OCI-LY3 (cell line): ENCODE measurements around the gene OR2T5.
A peak's percentile ranks its signal among the peaks of the same experiment; 100 is the strongest.
"Not testable (repeated sequence)": the region's sequence is repeated elsewhere in the genome, so short reads cannot be mapped to it uniquely, and the experiment has no call there.

Experiments used
- H2AFZ ChIP-seq: fragments of 200-600, 300-600 bp; shearing (Covaris generic); 2 replicates; pipeline ENCODE4 v1.6.0; 2014; ENCODE audit warnings: antibody characterized with exemption, low read depth, low read length
- H3K27ac ChIP-seq: fragments of 200-600, 300-600 bp; sonication (generic); 2 replicates; pipeline ENCODE4 v1.5.1; 2014; ENCODE audit warnings: mild to moderate bottlenecking, low read length, moderate library complexity, mixed read lengths
- H3K27me3 ChIP-seq: fragments of 200-600, 300-600 bp; sonication (generic); 2 replicates; pipeline ENCODE4 v1.6.1; 2014; ENCODE audit warnings: low read depth, low read length, mixed read lengths
- H3K36me3 ChIP-seq: fragments of 200-600, 300-600 bp; sonication (generic); replicated peaks from 2 replicates; pipeline ENCODE3; 2014; ENCODE audit warnings: low read depth, low read length, mixed read lengths
- H3K4me1 ChIP-seq: fragments of 300-600, 200-600 bp; sonication (generic); 2 replicates; pipeline ENCODE4 v1.6.1; 2014; ENCODE audit warnings: low read length, mixed read lengths
- H3K4me2 ChIP-seq: fragments of 200-600, 300-600 bp; sonication (generic); 2 replicates; pipeline ENCODE4 v1.6.1; 2014; ENCODE audit warnings: low read length, mixed read lengths
- H3K4me3 ChIP-seq: fragments of 300-600, 200-600 bp; sonication (generic); 2 replicates; pipeline ENCODE4 v1.5.1; 2014; ENCODE audit warnings: antibody characterized with exemption, mild to moderate bottlenecking, low read length, moderate library complexity
- H3K79me2 ChIP-seq: fragments of 300-600, 200-600 bp; shearing (Covaris generic); 2 replicates; pipeline ENCODE4 v1.6.1; 2014; ENCODE audit warnings: mild to moderate bottlenecking, low read length, mixed read lengths
- H3K9ac ChIP-seq: fragments of 300-600, 200-600 bp; shearing (Covaris generic); 2 replicates; pipeline ENCODE4 v1.6.0; 2014; ENCODE audit warnings: mild to moderate bottlenecking, low read length, moderate library complexity
- H3K9me3 ChIP-seq: fragments of 200-600, 300-600 bp; shearing (Covaris generic); 2 replicates; pipeline ENCODE4 v1.6.1; 2014; ENCODE audit warnings: low read length, mixed read lengths; ENCODE audit not compliant: insufficient read depth
- H4K20me1 ChIP-seq: fragments of 200-600, 300-600 bp; sonication (generic); 2 replicates; pipeline ENCODE4 v1.6.1; 2016; ENCODE audit warnings: low read length, mixed read lengths; ENCODE audit not compliant: insufficient read depth

OR2T5 gene, protein sequence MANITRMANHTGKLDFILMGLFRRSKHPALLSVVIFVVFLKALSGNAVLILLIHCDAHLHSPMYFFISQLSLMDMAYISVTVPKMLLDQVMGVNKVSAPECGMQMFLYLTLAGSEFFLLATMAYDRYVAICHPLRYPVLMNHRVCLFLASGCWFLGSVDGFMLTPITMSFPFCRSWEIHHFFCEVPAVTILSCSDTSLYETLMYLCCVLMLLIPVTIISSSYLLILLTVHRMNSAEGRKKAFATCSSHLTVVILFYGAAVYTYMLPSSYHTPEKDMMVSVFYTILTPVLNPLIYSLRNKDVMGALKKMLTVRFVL

DNA sequence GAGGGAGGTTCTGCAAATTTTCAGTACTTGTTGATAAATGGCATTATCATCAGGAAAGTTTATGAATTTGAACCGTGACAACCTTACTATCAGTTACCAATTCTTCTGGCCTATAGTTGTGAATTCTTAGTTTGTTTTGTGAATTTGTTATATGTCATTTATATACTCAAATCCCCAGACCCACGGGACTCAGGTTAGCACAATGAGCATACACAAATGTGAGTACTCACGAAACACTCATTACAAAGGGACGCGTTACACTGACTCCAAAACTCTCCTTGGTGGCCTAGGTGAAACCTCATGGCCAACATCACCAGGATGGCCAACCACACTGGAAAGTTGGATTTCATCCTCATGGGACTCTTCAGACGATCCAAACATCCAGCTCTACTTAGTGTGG lies at the start of gene OR2T5:
OR2T5 (plus strand) TSS at position 301 of the 400 bp plus-strand sequence; CDS start at position 301, 0 bp downstream.
- not testable (repeated sequence) for H3K4me1 ChIP-seq, H3K27me3 ChIP-seq, H3K4me3 ChIP-seq, H3K27ac ChIP-seq, H3K36me3 ChIP-seq, H4K20me1 ChIP-seq, H3K9me3 ChIP-seq, H3K4me2 ChIP-seq, H3K9ac ChIP-seq, H3K79me2 ChIP-seq, H2AFZ ChIP-seq

DNA sequence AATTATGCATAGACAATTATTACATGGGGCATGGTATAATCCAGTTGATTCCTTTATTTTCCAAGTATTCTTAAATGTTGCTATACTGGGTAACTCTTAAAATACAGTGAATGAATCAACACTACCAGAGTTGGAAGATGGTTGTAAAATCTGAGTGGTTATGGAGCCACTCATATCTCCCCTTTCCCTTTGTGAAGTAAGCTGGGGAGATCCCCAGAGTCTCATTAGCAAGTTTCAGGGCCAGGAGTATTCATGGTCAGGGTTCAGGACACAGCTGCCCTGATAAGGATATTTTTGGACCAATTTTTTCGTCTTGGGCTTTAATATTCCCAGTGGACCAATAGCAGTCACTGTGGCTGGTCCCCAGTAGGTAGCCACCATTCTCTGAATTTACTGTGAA lies 49.7 kb upstream of the OR2T5 start:
- not testable (repeated sequence) for H3K4me3 ChIP-seq, H2AFZ ChIP-seq, H3K27me3 ChIP-seq, H3K4me2 ChIP-seq, H4K20me1 ChIP-seq, H3K79me2 ChIP-seq, H3K36me3 ChIP-seq, H3K9ac ChIP-seq, H3K27ac ChIP-seq, H3K9me3 ChIP-seq
- H3K4me1 ChIP-seq, result peaks cover 18% of the 10 kb centered on the region

DNA sequence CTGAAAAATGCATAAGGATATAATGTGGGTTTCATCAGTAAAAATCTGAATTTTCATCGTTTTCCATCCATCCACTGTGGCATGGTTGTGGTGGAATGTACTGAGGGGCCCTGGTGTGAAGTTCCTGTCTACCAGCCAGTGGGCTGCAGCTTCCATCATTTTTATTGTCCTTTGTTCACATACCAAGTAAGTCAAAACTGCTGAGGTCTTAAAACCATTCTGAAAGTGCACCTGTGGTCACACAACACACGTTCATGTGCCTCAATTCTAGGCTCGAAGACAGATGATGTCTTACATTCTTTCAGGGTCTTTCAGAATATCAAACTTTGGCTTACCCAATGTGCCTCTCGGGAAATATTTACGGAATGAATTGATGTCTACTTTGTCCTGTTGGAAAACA lies 49.1 kb upstream of the OR2T5 start:
- not testable (repeated sequence) for H3K9me3 ChIP-seq, H3K27ac ChIP-seq, H3K79me2 ChIP-seq, H4K20me1 ChIP-seq, H2AFZ ChIP-seq, H3K27me3 ChIP-seq, H3K36me3 ChIP-seq, H3K4me2 ChIP-seq, H3K9ac ChIP-seq, H3K4me3 ChIP-seq
- H3K4me1 ChIP-seq, result peaks cover 18% of the 10 kb centered on the region

DNA sequence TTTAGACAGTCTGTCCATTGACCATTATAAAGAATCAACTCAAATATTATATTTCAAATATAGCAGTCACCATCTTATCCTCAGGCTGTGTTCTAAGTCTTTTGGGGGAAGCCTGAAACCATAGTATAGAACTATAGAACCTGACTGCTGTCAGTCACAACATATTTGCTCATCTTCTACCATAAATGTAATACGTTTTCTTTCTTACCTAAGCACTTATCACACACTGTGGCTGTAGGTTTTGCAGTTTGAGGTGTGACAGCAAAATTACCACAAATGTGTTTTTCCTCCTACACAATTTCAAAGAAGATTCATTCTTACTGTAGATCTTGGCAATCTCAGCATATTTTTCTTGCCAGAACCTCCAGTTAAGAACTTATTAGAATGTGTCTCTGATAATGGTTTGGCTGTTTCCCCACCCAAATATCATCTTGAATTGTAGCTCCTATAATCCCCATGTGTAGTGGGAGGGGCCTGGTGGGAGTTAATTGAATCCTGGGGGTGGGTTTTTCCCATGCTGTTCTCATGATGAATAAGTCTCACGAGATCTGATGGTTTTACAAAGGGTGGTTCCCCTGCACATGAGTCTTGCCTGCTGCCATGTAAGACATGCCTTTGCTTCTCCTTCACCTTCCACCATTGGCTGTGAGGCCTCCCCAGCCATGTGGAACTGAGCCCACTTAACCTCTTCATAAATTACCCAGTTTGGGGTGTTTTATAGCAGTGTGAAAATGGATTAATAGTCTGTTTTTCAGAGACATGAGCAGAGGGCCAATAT lies 45.7 kb upstream of the OR2T5 start:
- not testable (repeated sequence) for H3K36me3 ChIP-seq, H3K27ac ChIP-seq, H3K79me2 ChIP-seq, H3K9ac ChIP-seq, H3K4me2 ChIP-seq, H4K20me1 ChIP-seq, H3K4me3 ChIP-seq, H2AFZ ChIP-seq, H3K9me3 ChIP-seq, H3K27me3 ChIP-seq
- H3K4me1 ChIP-seq, result peaks cover 16% of the 10 kb centered on the region

DNA sequence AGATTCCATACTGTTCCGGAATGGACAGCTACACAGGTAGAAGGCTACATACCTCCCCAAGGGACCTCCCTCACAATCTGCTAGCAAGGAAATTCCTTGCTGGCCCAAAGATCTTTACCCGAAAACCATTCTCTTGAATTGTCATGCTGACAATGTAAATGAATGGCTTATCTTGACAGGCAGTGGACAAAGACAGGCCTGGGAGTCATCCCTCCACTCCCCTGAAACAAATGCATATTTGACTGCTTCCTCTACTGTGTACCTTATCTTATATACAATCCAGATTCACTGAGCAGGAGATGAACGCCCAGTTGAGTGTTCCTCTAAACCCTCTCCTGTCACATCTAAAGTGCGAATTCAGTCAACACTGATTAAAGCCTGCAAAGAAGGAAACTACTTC lies 43.8 kb upstream of the OR2T5 start:
- not testable (repeated sequence) for H3K9me3 ChIP-seq, H3K4me1 ChIP-seq, H3K27ac ChIP-seq, H3K4me2 ChIP-seq, H3K27me3 ChIP-seq, H3K79me2 ChIP-seq, H2AFZ ChIP-seq, H3K4me3 ChIP-seq, H4K20me1 ChIP-seq, H3K36me3 ChIP-seq, H3K9ac ChIP-seq

DNA sequence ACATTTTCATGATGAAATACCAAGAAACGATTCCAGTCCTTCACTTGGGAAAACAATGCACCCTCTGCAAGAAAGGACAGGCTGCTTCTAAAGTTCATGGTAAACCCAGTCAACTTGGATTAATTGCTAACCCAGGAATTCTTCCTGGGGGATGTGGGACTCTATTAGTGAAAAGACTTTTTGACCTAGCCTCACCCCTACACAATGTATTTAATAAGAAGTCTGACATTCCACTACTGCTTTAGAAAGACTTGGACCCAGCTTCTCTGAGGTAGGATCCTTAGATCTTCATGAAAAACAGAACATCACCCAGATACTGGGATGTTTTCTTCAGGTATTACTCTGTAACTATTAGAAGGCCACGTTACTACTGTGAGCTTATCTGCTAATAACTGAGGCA lies 43.0 kb upstream of the OR2T5 start, which contains the start of gene OR2T2:
OR2T2 (plus strand) TSS at position 239 of the 400 bp plus-strand sequence. CDS start 7,161 bp downstream, outside the sequence.
- H3K27ac ChIP-seq, H3K9me3 ChIP-seq, H2AFZ ChIP-seq, H3K79me2 ChIP-seq, H4K20me1 ChIP-seq, H3K36me3 ChIP-seq, H3K4me3 ChIP-seq, H3K9ac ChIP-seq, H3K27me3 ChIP-seq, H3K4me2 ChIP-seq: not testable (repeated sequence)
- peaks cover 15% of the 10 kb centered on the region for H3K4me1 ChIP-seq

DNA sequence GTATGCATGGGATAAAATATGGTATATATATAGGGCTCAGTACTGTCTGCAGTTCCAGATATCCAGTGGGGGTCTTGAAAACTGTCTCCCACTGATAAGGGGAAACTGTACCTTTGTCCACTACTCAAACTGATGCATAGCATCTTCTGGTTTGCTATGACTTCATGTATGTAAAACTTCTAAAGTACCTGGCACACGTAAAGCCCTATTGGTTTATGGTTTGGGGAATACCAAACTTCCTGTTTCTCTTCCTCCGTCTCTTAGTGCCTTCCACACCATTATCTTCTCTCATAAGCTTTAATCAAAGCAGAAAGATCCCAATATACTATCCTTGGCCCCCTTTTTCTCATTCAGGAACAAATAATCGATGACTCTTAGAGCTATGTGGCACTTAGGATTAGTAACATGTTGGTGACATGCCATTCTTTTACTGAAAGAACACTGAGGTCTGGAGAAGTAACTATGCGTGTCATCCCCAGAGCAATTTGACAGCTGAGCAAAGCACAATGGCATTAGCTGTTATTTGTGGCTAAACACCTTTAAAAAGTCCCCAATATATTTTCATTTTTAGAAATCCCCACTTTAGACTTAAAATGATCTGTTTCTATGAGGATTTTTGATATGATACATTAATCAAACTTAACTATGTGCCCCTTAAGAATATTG lies 39.8 kb upstream of the OR2T5 start:
- H3K27me3 ChIP-seq, H3K36me3 ChIP-seq, H3K27ac ChIP-seq, H3K9me3 ChIP-seq, H3K4me3 ChIP-seq, H3K79me2 ChIP-seq, H2AFZ ChIP-seq, H4K20me1 ChIP-seq, H3K9ac ChIP-seq: not testable (repeated sequence)
- Histone ChIP-seq H3K4me2 (peak overlapping the region; percentile 26; the same call in 1 of the 2 replicates), H3K4me1 (peaks cover 15% of the 10 kb centered on the region)

DNA sequence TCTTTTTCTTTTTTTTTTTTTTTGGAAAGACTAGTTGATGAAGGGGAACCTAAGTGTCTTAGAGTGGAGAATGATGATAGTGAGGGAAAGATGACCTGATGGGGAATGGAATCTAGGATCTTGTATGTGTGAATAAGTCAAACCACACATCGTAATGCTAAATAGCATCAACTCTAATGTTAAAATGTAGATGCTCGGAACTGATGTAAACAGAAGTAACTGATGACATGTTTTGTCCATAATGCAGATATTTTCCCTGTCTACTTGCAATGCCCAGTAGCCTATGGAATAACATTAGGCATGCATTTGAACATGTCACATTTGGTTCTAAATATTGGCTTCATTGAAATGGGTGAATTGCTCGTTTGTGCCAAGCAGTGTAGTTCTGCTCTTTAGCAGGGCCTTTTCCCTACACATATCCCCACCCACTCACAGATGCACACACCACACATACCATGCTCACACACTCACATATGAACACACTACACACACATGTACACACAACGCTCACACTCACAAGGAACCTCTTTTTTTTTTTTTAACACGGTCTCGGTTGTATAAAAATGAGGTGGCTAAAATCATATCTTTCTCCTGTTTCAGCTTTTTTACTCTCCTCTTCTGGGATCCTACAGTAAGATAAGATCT lies 38.4 kb upstream of the OR2T5 start:
- H2AFZ ChIP-seq, H4K20me1 ChIP-seq, H3K9ac ChIP-seq, H3K36me3 ChIP-seq, H3K9me3 ChIP-seq, H3K4me3 ChIP-seq, H3K27me3 ChIP-seq, H3K79me2 ChIP-seq, H3K27ac ChIP-seq: not testable (repeated sequence)
- Histone ChIP-seq H3K4me2 (peak overlapping the region; percentile 26; the same call in 1 of the 2 replicates), H3K4me1 (peaks cover 11% of the 10 kb centered on the region)
